Measurements from ENCODE around the gene FRK. TPM values are rescaled to one million over a fixed set of nuclear protein-coding genes. Genes with fewer than 3 reads are reported as not detected.

FRK gene
- total RNA-seq, 4 donors from 2014 or later, result 13.3 to 25.4 (median 18.9) TPM

DNA sequence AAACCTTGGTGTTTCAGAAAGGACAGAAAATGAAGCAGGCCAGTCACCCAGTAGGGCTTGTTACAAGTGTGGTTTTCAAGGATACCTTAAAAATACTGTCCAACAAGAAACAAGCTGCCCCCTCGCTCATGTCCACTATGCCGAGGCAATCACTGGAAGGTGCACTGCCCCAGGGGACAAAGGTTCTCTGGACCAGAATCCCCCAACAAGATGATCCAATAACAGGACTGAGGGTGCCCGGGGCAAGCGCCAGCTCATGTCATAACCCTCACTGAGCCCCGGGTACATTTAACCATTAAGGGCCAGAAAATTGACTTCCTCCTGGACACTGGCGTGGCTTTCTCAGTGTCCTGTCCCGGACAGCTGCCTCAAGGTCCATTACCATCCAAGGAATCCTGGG is 33.4 kb upstream of the FRK start:
- 95 to 97% methylated on average over 5 to 7 of the region's 7 CpGs for WGBS, 2 donors (ENCODE audit: low coverage in 1 of 2)
- Histone ChIP-seq H3K4me1 (peaks cover 0 to 2% (median 0%) of the 10 kb centered on the region in 4 donors), H3K4me3 (no peak overlapping the region), H3K27me3 (no peaks in the 10 kb centered on the region), H3K9me3 (no peaks in the 10 kb centered on the region), H3K36me3 (no peaks in the 10 kb centered on the region), H3K27ac (no peak overlapping the region)
- in situ Hi-C loops (cut with MboI; ENCODE audit: low pct_ligation_motif_present in 1 of 4, low pct_unique_long_range_greater_than_20kb in 1 of 4, low sequenced_read_pairs in 3 of 4) (loop anchor here in 2 of 4 donors (10.0 kb wide), 2 partner anchors 79 to 89 kb away; no protein-coding TSS in a partner anchor), intact Hi-C loops (cut with DNase I; ENCODE audit: low total_unique reads) (no loop called here)
- no peak for DNase-seq
- TF ChIP-seq POLR2AphosphoS5 (IDR thresholded peaks at IDR 0.05) (no peak), EP300 (IDR thresholded peaks at IDR 0.05; ENCODE audit: low read depth) (no peak)
- TF ChIP-seq, protein P1, sequence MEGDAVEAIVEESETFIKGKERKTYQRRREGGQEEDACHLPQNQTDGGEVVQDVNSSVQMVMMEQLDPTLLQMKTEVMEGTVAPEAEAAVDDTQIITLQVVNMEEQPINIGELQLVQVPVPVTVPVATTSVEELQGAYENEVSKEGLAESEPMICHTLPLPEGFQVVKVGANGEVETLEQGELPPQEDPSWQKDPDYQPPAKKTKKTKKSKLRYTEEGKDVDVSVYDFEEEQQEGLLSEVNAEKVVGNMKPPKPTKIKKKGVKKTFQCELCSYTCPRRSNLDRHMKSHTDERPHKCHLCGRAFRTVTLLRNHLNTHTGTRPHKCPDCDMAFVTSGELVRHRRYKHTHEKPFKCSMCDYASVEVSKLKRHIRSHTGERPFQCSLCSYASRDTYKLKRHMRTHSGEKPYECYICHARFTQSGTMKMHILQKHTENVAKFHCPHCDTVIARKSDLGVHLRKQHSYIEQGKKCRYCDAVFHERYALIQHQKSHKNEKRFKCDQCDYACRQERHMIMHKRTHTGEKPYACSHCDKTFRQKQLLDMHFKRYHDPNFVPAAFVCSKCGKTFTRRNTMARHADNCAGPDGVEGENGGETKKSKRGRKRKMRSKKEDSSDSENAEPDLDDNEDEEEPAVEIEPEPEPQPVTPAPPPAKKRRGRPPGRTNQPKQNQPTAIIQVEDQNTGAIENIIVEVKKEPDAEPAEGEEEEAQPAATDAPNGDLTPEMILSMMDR (IDR thresholded peaks at IDR 0.05), result no peak

DNA sequence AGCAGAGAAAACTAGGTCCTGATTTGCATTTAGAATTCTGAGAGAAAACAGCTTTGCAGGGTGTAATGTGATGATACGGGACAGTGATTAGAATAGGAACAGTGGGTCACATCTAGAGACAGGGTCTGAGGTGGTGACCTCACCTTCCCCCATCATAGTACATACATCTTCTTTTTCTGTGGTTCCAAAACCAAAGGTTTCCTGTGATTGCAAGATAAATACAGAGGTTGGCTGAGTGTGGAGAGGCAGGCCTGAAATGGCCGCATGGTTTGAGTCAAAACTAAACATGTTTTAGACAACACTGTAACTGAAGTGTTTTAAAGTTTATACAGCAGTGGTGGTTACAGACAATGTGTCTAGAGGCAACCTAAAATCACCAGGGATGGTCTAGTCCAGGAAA is 29.6 kb upstream of the FRK start:
- TF ChIP-seq POLR2AphosphoS5 (IDR thresholded peaks at IDR 0.05) (no peak), EP300 (IDR thresholded peaks at IDR 0.05; ENCODE audit: low read depth) (no peak), POLR2A (IDR thresholded peaks at IDR 0.05) (no peak)
- TF ChIP-seq, protein P1 (IDR thresholded peaks at IDR 0.05), result no peak
- intact Hi-C loops (cut with DNase I; ENCODE audit: low total_unique reads), result no loop called here
- Histone ChIP-seq H3K4me3 (no peak overlapping the region), H3K9me3 (no peaks in the 10 kb centered on the region), H3K27ac (no peak overlapping the region), H3K27me3 (no peaks in the 10 kb centered on the region), H3K36me3 (no peaks in the 10 kb centered on the region), H3K4me1 (no peaks in the 10 kb centered on the region)
- DNase-seq, result no peak
- in situ Hi-C loops (cut with MboI; ENCODE audit: low pct_ligation_motif_present in 1 of 4, low pct_unique_long_range_greater_than_20kb in 1 of 4, low sequenced_read_pairs in 3 of 4), result loop anchor here in 2 of 4 donors (10.0 kb wide), 2 partner anchors 75 to 85 kb away; no protein-coding TSS in a partner anchor
- 77% methylated on average over 2 of the region's 2 CpGs; no CpG with 5 or more reads in 1 of the 2 donors for WGBS, 2 donors (ENCODE audit: low coverage in 1 of 2)

DNA sequence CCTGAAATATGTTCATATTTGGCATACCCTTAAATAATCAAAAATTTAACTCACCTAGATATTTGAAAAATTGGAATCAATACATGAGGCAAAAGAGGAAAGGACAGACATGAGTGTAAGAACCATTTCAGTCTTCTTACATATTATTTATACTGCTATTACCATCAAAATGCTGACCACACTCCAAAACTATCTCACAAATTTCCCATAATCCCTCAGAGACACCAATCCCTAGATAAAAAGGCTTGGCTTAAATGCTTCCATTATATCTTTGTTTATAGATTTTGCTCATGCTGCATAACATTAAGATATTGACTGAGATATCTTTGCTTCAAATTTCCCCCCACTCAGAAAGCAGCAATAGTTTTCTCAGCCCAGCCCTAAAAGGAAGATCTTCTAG is 28.3 kb upstream of the FRK start:
- no peaks in the 10 kb centered on the region for H3K36me3 ChIP-seq
- in situ Hi-C loops (cut with MboI; ENCODE audit: low pct_ligation_motif_present in 1 of 4, low pct_unique_long_range_greater_than_20kb in 1 of 4, low sequenced_read_pairs in 3 of 4) (no loop called here), intact Hi-C loops (cut with DNase I; ENCODE audit: low total_unique reads) (no loop called here)
- H3K9me3 ChIP-seq, result no peaks in the 10 kb centered on the region
- H3K4me3 ChIP-seq, result no peak overlapping the region
- H3K27me3 ChIP-seq, result no peaks in the 10 kb centered on the region
- no peaks in the 10 kb centered on the region for H3K4me1 ChIP-seq
- no peak overlapping the region for H3K27ac ChIP-seq
- no peak for DNase-seq
- TF ChIP-seq EP300 (IDR thresholded peaks at IDR 0.05; ENCODE audit: low read depth) (no peak), POLR2AphosphoS5 (IDR thresholded peaks at IDR 0.05) (no peak), POLR2A (IDR thresholded peaks at IDR 0.05) (no peak)
- TF ChIP-seq, protein P1 (IDR thresholded peaks at IDR 0.05), result no peak

DNA sequence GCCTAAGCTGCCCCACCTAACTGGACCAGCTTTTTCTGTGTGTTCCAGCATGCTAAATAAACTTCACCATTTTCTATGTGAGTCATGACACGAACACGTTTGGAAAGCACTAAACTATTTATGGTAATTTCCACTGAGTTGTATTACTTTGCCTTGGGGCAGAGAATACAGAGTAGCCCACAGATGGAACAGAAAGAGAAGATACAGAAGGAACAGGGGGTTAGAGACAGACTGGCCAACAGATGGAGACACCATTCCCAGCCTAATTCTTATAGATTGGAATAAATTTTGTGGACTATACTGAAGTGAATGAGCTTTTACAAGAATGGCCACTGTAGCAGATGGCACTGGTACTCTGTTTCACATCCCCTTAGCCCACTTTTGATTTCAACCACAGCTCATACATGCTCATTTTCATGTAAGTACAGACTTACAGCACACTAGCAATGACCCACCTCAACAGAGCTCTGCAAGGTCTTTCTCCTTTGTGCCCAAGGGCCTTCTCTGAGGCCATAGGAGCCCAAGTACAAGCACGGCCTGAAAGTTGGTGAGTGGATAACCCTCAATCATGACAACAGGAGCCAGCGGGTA is 26.8 kb upstream of the FRK start:
- no peak overlapping the region for H3K4me3 ChIP-seq
- H3K36me3 ChIP-seq, result no peaks in the 10 kb centered on the region
- in situ Hi-C loops (cut with MboI; ENCODE audit: low pct_ligation_motif_present in 1 of 4, low pct_unique_long_range_greater_than_20kb in 1 of 4, low sequenced_read_pairs in 3 of 4) (no loop called here), intact Hi-C loops (cut with DNase I; ENCODE audit: low total_unique reads) (no loop called here)
- no peaks in the 10 kb centered on the region for H3K4me1 ChIP-seq
- H3K27ac ChIP-seq, result peak overlapping the region in 1 of 4 donors; percentile 36
- no peak for DNase-seq
- TF ChIP-seq POLR2AphosphoS5 (IDR thresholded peaks at IDR 0.05), result no peak
- 44 to 54% methylated on average over 2 to 4 of the region's 4 CpGs for WGBS, 2 donors (ENCODE audit: low coverage in 1 of 2)
- H3K9me3 ChIP-seq, result no peaks in the 10 kb centered on the region
- H3K27me3 ChIP-seq, result no peaks in the 10 kb centered on the region

DNA sequence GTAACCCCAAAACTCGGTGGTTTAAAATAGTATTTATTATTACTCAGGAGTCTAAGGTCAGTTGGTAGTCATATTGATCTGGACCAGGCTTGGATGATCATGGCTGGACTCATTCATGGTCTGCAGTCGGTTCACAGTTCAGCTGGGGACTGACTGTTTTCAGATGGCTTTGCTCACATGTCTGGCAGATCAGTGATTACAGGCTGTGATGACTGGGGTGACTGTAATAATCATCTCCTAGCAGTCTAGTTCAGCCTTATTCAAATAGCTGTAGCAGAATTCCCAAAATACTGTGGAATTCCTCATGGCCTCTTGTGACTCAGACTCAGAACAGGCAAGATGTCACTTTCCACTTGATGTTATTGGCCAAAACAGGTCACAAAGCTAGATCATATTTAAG is 23.6 kb upstream of the FRK start:
- Histone ChIP-seq H3K27ac (no peak overlapping the region), H3K4me3 (no peak overlapping the region), H3K4me1 (no peaks in the 10 kb centered on the region), H3K9me3 (no peaks in the 10 kb centered on the region), H3K36me3 (no peaks in the 10 kb centered on the region), H3K27me3 (no peaks in the 10 kb centered on the region)
- in situ Hi-C loops (cut with MboI; ENCODE audit: low pct_ligation_motif_present in 1 of 4, low pct_unique_long_range_greater_than_20kb in 1 of 4, low sequenced_read_pairs in 3 of 4), result no loop called here
- intact Hi-C loops (cut with DNase I; ENCODE audit: low total_unique reads), result no loop called here
- no peak for DNase-seq
- TF ChIP-seq POLR2A (IDR thresholded peaks at IDR 0.05) (no peak), EP300 (IDR thresholded peaks at IDR 0.05; ENCODE audit: low read depth) (no peak), POLR2AphosphoS5 (IDR thresholded peaks at IDR 0.05) (no peak)
- TF ChIP-seq, protein P1 (IDR thresholded peaks at IDR 0.05), result no peak
- WGBS, 2 donors (ENCODE audit: low coverage in 1 of 2), result 86% methylated on average over 2 of the region's 2 CpGs; no CpG with 5 or more reads in 1 of the 2 donors
